ENCODE results near the gene KCTD20.
A peak's percentile ranks its signal among the peaks of the same experiment; 100 is the strongest.

DNA sequence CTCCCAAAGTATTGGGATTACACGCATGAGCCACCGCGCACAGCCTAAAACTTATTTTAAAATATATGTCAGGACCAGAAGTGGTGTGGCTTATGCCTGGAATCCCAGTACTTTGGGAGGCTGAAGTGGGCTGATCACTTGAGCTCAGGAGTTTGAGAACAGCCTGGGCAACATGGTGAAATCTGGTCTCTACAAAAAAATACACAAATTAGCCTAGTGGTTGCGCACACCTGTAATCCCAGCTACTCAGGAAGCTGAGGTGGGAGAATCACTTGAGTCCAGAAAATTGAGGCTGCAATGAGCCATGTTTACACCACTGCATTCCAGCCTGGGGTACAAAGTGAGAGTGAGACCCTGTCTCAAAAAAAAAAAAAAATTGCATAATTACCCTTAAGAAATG lies 13.9 kb upstream of the KCTD20 start:
- TF ChIP-seq CTCF (IDR thresholded peaks at IDR 0.05; ENCODE audit: low read depth, low read length) (peak; percentile 12), POLR2A (IDR thresholded peaks at IDR 0.05; ENCODE audit: extremely low read depth, insufficient read length) (no peak)
- TF ChIP-seq, protein P1, sequence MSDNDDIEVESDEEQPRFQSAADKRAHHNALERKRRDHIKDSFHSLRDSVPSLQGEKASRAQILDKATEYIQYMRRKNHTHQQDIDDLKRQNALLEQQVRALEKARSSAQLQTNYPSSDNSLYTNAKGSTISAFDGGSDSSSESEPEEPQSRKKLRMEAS (IDR thresholded peaks at IDR 0.05; ENCODE audit: low read depth, low read length) = no peak
